Measurements from ENCODE around the gene ASTN1. TPM values are rescaled to one million over a fixed set of nuclear protein-coding genes. Genes with fewer than 3 reads are reported as not detected.

ASTN1 gene
- total and polyA plus RNA-seq, 3 experiments from 2014 or later, result not detected

GRCh38 chr1:177190308-177190970 is 25.9 kb upstream of the ASTN1 start:
- no peaks in the 10 kb centered on the region for H3K36me3 ChIP-seq (ENCODE audit: insufficient read depth, low read length)
- CTCF ChIA-PET, result no interaction called here

GRCh38 chr1:177186639-177187038 is 22.1 kb upstream of the ASTN1 start:
- peaks cover 2 to 8% (median 7%) of the 10 kb centered on the region in 3 donors for H3K4me1 Mint-ChIP-seq
- H3K36me3 Mint-ChIP-seq, result no peaks in the 10 kb centered on the region
- no peak for DNase-seq
- no peak overlapping the region for H3K4me3 Mint-ChIP-seq
- Histone ChIP-seq H3K27me3 (ENCODE audit: insufficient read depth, low read length, poor library complexity, severe bottlenecking) (no peaks in the 10 kb centered on the region), H3K4me3 (ENCODE audit: low read length) (no peak overlapping the region), H3K27ac (ENCODE audit: low read depth, low read length) (no peak overlapping the region), H3K4me1 (ENCODE audit: insufficient read depth, low read length) (no peaks in the 10 kb centered on the region), H3K9me3 (ENCODE audit: low read length) (no peaks in the 10 kb centered on the region), H3K36me3 (ENCODE audit: insufficient read depth, low read length) (no peaks in the 10 kb centered on the region)
- ChIA-PET POLR2A (no interaction called here), CTCF (no interaction called here)
- H3K9me3 Mint-ChIP-seq, result peaks cover 0 to 5% (median 2%) of the 10 kb centered on the region in 5 donors
- peaks cover 4 to 14% of the 10 kb centered on the region in 2 donors for H3K27me3 Mint-ChIP-seq
- no peak overlapping the region for H3K27ac Mint-ChIP-seq

More at GRCh38 chr1:177190308-177190970, 25.9 kb upstream of the ASTN1 start:
- no peaks in the 10 kb centered on the region for H3K27me3 ChIP-seq (ENCODE audit: insufficient read depth, low read length, poor library complexity, severe bottlenecking)
- Mint-ChIP-seq H3K4me1 (no peaks in the 10 kb centered on the region), H3K9me3 (peaks cover 0 to 5% (median 2%) of the 10 kb centered on the region in 5 donors), H3K4me3 (no peak overlapping the region), H3K27ac (no peak overlapping the region), H3K27me3 (peaks cover 0 to 3% of the 10 kb centered on the region in 2 donors), H3K36me3 (no peaks in the 10 kb centered on the region)
- no peaks in the 10 kb centered on the region for H3K9me3 ChIP-seq (ENCODE audit: low read length)
- no peak overlapping the region for H3K27ac ChIP-seq (ENCODE audit: low read depth, low read length)
- no peaks in the 10 kb centered on the region for H3K4me1 ChIP-seq (ENCODE audit: insufficient read depth, low read length)
- H3K4me3 ChIP-seq (ENCODE audit: low read length), result no peak overlapping the region
- no peak for DNase-seq
- POLR2A ChIA-PET, result no interaction called here

- DNase-seq, result no peak
- peaks cover 0 to 6% (median under 1%) of the 10 kb centered on the region in 5 donors for H3K9me3 Mint-ChIP-seq
- H3K36me3 ChIP-seq (ENCODE audit: insufficient read depth, low read length), result no peaks in the 10 kb centered on the region
- H3K27ac ChIP-seq (ENCODE audit: low read depth, low read length), result no peak overlapping the region
- ChIA-PET CTCF (no interaction called here), POLR2A (no interaction called here)
- no peak overlapping the region for H3K4me3 ChIP-seq (ENCODE audit: low read length)
- H3K27me3 ChIP-seq (ENCODE audit: insufficient read depth, low read length, poor library complexity, severe bottlenecking), result no peaks in the 10 kb centered on the region
- H3K4me1 Mint-ChIP-seq, result peaks cover 4 to 16% (median 15%) of the 10 kb centered on the region in 3 donors
- H3K36me3 Mint-ChIP-seq, result no peaks in the 10 kb centered on the region
- H3K9me3 ChIP-seq (ENCODE audit: low read length), result no peaks in the 10 kb centered on the region
- H3K4me3 Mint-ChIP-seq, result no peak overlapping the region
- no peak overlapping the region for H3K27ac Mint-ChIP-seq
- H3K27me3 Mint-ChIP-seq, result peaks cover 4 to 21% of the 10 kb centered on the region in 2 donors
- H3K4me1 ChIP-seq (ENCODE audit: insufficient read depth, low read length), result no peaks in the 10 kb centered on the region
Measured at GRCh38 chr1:177185209-177185608, 20.7 kb upstream of the ASTN1 start.

- POLR2A ChIA-PET, result no interaction called here
- no peak overlapping the region for H3K27ac ChIP-seq (ENCODE audit: low read depth, low read length)
- H3K36me3 ChIP-seq (ENCODE audit: insufficient read depth, low read length), result no peaks in the 10 kb centered on the region
- H3K4me3 ChIP-seq (ENCODE audit: low read length), result no peak overlapping the region
- Mint-ChIP-seq H3K36me3 (no peaks in the 10 kb centered on the region), H3K9me3 (peaks cover 0 to 6% (median 0%) of the 10 kb centered on the region in 5 donors), H3K4me3 (no peak overlapping the region), H3K4me1 (peaks cover 4 to 16% (median 15%) of the 10 kb centered on the region in 3 donors), H3K27ac (no peak overlapping the region), H3K27me3 (peaks cover 6 to 22% of the 10 kb centered on the region in 2 donors)
- DNase-seq, result no peak
- CTCF ChIA-PET, result no interaction called here
- H3K27me3 ChIP-seq (ENCODE audit: insufficient read depth, low read length, poor library complexity, severe bottlenecking), result no peaks in the 10 kb centered on the region
- no peaks in the 10 kb centered on the region for H3K4me1 ChIP-seq (ENCODE audit: insufficient read depth, low read length)
- H3K9me3 ChIP-seq (ENCODE audit: low read length), result no peaks in the 10 kb centered on the region
Measured at GRCh38 chr1:177183836-177184235, 19.3 kb upstream of the ASTN1 start.

GRCh38 chr1:177181631-177182291 is 17.2 kb upstream of the ASTN1 start:
- peak overlapping the region in 5 of 7 donors; percentile 19 to 69 (median 48) for H3K4me3 Mint-ChIP-seq
- no peaks in the 10 kb centered on the region for H3K27me3 ChIP-seq (ENCODE audit: insufficient read depth, low read length, poor library complexity, severe bottlenecking)
- CTCF ChIA-PET, result no interaction called here

GRCh38 chr1:177181280-177181630 is 16.7 kb upstream of the ASTN1 start:
- ChIA-PET POLR2A (no interaction called here), CTCF (no interaction called here)
- no peak overlapping the region for H3K4me3 ChIP-seq (ENCODE audit: low read length)
- peaks cover 0 to 2% (median 0%) of the 10 kb centered on the region in 3 donors for H3K36me3 Mint-ChIP-seq
- peaks cover 4 to 16% (median 15%) of the 10 kb centered on the region in 3 donors for H3K4me1 Mint-ChIP-seq
- no peak overlapping the region for H3K27ac ChIP-seq (ENCODE audit: low read depth, low read length)
- no peaks in the 10 kb centered on the region for H3K36me3 ChIP-seq (ENCODE audit: insufficient read depth, low read length)
- H3K4me1 ChIP-seq (ENCODE audit: insufficient read depth, low read length), result no peaks in the 10 kb centered on the region
- peak overlapping the region in 2 of 7 donors; percentile 48 to 53 for H3K4me3 Mint-ChIP-seq
- peaks cover 0 to 8% (median 2%) of the 10 kb centered on the region in 5 donors for H3K9me3 Mint-ChIP-seq
- peaks cover 6 to 19% of the 10 kb centered on the region in 2 donors for H3K27me3 Mint-ChIP-seq
- H3K9me3 ChIP-seq (ENCODE audit: low read length), result no peaks in the 10 kb centered on the region
- DNase-seq, result no peak
- no peak overlapping the region for H3K27ac Mint-ChIP-seq
- no peaks in the 10 kb centered on the region for H3K27me3 ChIP-seq (ENCODE audit: insufficient read depth, low read length, poor library complexity, severe bottlenecking)

More at GRCh38 chr1:177181631-177182291, 17.2 kb upstream of the ASTN1 start:
- H3K36me3 ChIP-seq (ENCODE audit: insufficient read depth, low read length), result no peaks in the 10 kb centered on the region
- H3K27ac Mint-ChIP-seq, result peak overlapping the region in 1 of 8 donors; percentile 79
- peak in 1 of 5 donors; percentile 0 for DNase-seq
- H3K27ac ChIP-seq (ENCODE audit: low read depth, low read length), result no peak overlapping the region
- POLR2A ChIA-PET, result no interaction called here
- peaks cover 4 to 16% (median 15%) of the 10 kb centered on the region in 3 donors for H3K4me1 Mint-ChIP-seq
- H3K4me1 ChIP-seq (ENCODE audit: insufficient read depth, low read length), result no peaks in the 10 kb centered on the region
- peaks cover 6 to 22% of the 10 kb centered on the region in 2 donors for H3K27me3 Mint-ChIP-seq
- peaks cover 0 to 9% (median 2%) of the 10 kb centered on the region in 5 donors for H3K9me3 Mint-ChIP-seq
- H3K9me3 ChIP-seq (ENCODE audit: low read length), result no peaks in the 10 kb centered on the region
- H3K36me3 Mint-ChIP-seq, result peaks cover 0 to 2% (median 0%) of the 10 kb centered on the region in 3 donors
- H3K4me3 ChIP-seq (ENCODE audit: low read length), result no peak overlapping the region

- no peaks in the 10 kb centered on the region for H3K4me1 Mint-ChIP-seq
- no peak overlapping the region for H3K27ac Mint-ChIP-seq
- Histone ChIP-seq H3K4me3 (ENCODE audit: low read length) (no peak overlapping the region), H3K4me1 (ENCODE audit: insufficient read depth, low read length) (no peaks in the 10 kb centered on the region), H3K9me3 (ENCODE audit: low read length) (no peaks in the 10 kb centered on the region), H3K27ac (ENCODE audit: low read depth, low read length) (no peak overlapping the region), H3K36me3 (ENCODE audit: insufficient read depth, low read length) (no peaks in the 10 kb centered on the region), H3K27me3 (ENCODE audit: insufficient read depth, low read length, poor library complexity, severe bottlenecking) (no peaks in the 10 kb centered on the region)
- H3K9me3 Mint-ChIP-seq, result peaks cover 0 to 14% (median 4%) of the 10 kb centered on the region in 5 donors
- no peak for DNase-seq
- peaks cover 1 to 13% of the 10 kb centered on the region in 2 donors for H3K27me3 Mint-ChIP-seq
- ChIA-PET CTCF (no interaction called here), POLR2A (no interaction called here)
- H3K36me3 Mint-ChIP-seq, result peaks cover 0 to 2% (median 0%) of the 10 kb centered on the region in 3 donors
- H3K4me3 Mint-ChIP-seq, result no peak overlapping the region
Measured at GRCh38 chr1:177174921-177175634, 10.6 kb upstream of the ASTN1 start.

GRCh38 chr1:177173976-177174375 is 9.5 kb upstream of the ASTN1 start:
- Mint-ChIP-seq H3K9me3 (peaks cover 0 to 14% (median 4%) of the 10 kb centered on the region in 5 donors), H3K4me3 (no peak overlapping the region), H3K27me3 (peaks cover 0 to 13% of the 10 kb centered on the region in 2 donors), H3K27ac (no peak overlapping the region), H3K36me3 (peaks cover 0 to 2% (median 0%) of the 10 kb centered on the region in 3 donors), H3K4me1 (no peaks in the 10 kb centered on the region)
- Histone ChIP-seq H3K9me3 (ENCODE audit: low read length) (no peaks in the 10 kb centered on the region), H3K4me1 (ENCODE audit: insufficient read depth, low read length) (no peaks in the 10 kb centered on the region), H3K27me3 (ENCODE audit: insufficient read depth, low read length, poor library complexity, severe bottlenecking) (no peaks in the 10 kb centered on the region), H3K27ac (ENCODE audit: low read depth, low read length) (no peak overlapping the region), H3K4me3 (ENCODE audit: low read length) (no peak overlapping the region), H3K36me3 (ENCODE audit: insufficient read depth, low read length) (no peaks in the 10 kb centered on the region)
- CTCF ChIA-PET, result no interaction called here
- DNase-seq, result no peak
- POLR2A ChIA-PET, result no interaction called here

Data from CD8-positive, alpha-beta memory T cell (primary cell).